GM18511 (cell line): ENCODE measurements around the gene RAB24.
"Not testable (repeated sequence)": the region's sequence is repeated elsewhere in the genome, so short reads cannot be mapped to it uniquely, and the experiment has no call there.

Source experiments
- ATAC-seq: cut with Tn5 transposase; IDR thresholded peaks from one replicate; pipeline ENCODE4 v1.9.1; 2021; ENCODE audit warnings: mild to moderate bottlenecking, moderate library complexity; ENCODE audit not compliant: unreplicated experiment

The RAB24 gene

DNA sequence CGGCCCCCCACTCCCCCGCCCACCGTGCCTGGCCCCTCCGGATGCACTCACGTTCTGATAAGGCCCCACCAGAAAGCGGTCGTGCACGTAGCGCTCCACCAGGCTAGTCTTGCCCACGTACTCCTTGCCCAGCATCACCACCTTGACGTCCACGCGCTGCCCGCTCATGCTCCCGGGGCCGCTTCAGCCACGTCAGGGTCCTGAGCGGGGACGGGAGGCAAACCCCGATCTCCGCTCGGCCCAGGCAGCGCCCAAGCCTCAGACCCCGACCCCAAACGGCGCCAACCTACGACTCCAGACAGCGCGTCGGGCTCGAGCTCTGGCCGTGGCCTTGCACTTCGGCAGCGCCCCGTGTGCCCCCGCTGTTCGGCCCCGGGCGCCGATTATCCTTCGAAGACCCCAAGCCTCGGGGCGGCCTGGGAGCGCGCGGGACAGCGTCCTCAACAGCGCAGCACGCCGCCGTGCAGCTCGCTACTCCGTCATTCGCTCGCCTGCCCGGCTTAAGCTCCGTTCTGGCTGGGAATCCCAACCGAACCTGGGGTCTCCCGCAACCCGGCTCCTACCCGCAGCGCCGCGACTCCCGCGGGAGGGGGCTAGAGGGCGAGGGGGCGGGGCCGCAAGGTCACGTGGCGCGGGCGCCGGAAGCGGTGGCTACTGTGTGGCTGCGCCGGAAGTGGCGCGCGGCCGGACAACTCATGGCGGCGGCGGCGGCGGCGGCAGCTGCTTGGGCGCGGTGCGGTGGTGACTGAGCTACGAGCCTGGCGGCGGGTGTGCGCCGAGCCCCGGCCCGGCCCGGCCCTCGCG is at the start of gene RAB24, which contains the start of gene PRELID1:
Gene RAB24 (minus strand): TSS at position 599 of the 804 bp plus-strand sequence. CDS start 431 bp downstream, at position 168.
Gene PRELID1 (plus strand): TSS at position 679 of the 804 bp plus-strand sequence. CDS start 187 bp downstream, outside the sequence.
- peak; percentile 53 for ATAC-seq

DNA sequence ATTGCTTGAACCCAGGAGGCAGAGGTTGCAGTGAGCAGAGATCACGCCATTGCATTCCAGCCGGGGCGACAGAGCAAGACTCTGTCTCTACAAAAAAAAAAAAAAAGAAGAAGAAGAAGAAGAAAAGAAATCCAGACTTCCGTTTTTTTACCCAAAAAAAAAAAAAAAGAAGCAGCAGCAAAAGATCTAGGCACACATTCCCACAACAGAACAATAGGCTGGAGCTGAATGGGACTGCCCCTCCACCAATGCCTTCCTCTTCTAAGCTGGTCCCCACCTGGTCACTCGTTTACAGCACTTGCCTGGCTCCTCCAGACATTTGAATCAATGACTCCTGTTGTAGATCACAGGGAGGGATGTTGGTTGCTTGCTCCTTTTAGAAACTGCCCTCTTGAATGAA is 49.6 kb upstream of the RAB24 start:
- ATAC-seq = no peak

DNA sequence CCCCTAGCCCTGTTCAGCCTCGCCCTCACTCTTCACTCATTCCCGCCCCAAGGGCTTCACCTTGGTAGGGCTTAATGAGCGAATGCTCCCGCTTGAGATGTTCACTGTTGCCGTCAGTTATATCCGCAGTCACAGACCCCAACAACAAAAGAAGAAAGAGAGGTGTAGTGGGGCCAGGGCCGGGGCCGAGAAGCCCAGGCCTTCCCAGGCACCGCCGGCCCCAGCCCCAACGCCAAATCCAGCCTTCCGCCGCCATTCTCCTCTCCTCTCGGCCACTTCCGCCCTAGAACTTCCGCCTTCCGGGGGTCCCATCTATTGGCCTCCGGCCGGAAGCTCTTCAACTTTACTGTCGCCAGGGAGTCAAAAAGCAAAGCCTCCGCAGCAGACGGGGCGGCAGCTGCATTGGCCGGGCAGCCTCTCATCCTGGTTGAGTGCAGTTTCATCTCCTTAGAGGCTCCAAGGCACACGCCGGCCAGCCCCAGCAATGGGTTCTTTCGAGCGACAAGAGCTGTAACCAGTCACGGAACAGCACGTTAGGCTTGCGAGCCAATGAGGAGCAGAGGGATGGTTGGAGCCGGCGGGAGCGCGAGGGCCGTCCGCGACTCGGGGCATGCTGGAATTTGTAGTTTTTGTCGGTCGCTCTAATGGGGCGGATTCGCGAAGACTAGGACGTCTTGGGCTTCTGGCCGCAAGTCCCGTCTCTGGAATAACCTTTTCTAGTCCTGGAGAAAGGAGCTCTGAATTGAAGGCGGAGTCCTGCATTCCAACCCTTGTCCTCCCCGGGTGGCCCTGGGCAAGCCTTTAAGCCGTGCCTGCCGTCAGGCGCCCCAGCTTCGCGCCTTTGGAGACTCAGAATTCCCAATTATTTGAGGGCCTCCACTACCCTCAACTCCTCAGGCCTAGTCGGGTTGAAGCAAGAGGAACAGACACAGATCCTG is 48.1 kb upstream of the RAB24 start, which contains the start of gene LMAN2:
Gene LMAN2 (minus strand): TSS at position 277 of the 938 bp plus-strand sequence. CDS start 21 bp downstream, at position 256.
- peak; percentile 96 for ATAC-seq

DNA sequence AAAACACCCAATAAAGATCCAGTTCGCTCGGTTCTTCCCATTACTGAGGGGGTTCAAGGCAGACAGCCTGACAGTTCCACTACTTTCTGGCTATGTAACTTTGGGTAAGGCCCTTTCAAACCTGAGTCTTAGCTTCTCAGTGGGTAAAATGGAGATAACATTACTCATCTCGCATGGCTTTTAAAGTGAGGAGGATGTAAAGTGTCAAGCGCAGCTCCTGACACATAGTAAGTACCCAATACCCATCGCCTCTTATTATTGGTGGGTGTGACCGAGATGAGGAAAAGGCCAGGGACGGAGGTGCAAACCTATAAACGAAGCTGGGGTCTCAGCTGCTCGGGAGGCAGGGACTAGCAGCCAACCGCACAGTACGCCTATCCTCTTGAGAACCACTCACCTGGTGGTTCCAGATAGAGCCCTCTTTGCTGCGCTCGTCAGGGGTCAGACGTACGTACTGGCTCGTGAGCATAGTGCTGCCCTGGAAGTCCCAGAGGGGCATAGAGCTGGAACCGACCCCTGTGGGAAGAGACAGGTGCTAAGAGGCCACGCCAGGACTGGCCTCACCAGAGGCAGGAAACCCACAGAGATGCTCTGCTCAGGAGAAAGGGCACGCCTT is 47.4 kb upstream of the RAB24 start:
- ATAC-seq = peak; percentile 3

DNA sequence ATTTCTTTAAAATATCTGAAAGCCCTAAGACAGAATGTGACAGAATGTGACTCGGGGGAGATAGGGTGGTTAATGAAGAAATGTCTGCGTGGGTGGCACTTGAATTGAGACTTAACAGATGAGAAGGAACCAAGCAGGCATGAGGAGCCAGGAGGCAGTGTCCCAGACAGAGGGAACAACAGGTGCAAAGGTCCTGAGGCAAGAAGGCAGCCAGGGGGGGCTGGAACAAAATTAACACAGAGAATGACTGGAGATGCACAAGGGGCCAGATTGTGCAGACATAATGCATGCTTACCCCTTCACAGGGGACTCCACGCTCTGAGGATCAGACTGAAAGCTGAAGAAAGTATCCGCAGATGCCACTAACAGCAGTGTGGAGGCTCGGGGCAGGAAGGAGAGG is 46.2 kb upstream of the RAB24 start:
- no peak for ATAC-seq

DNA sequence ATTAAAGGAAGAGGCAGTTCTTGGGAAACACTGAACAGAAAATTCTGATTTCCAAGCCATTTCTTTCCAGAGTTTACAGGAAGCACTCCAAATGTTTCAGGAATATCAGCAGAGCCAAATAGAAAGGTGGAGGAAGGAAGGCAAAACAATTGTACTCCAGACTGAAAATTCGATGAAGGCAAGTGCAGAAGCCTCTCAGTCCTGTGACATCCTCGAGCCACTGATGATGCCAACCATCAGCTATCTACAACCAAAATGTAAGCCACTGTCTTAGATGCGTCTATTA is 45.8 kb upstream of the RAB24 start:
- no peak for ATAC-seq

DNA sequence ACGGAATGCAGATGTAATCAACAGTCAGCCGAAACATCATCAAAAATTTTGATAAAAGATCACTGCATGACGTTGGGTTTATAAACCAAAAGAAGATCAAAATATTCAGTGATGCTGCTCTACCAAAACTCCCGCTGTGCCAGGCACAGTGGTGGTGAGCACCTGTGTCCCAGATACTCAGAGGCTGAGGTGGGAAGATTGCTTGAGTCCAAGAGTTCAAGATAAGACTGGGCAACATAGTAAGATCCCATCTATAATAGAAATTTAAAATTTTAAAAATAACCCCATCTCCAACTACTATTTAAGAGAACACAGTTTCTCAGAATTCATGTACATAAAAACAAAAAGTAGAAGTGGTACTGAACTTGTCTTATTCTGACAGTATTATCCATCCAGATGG is 44.2 kb upstream of the RAB24 start:
- ATAC-seq = no peak

DNA sequence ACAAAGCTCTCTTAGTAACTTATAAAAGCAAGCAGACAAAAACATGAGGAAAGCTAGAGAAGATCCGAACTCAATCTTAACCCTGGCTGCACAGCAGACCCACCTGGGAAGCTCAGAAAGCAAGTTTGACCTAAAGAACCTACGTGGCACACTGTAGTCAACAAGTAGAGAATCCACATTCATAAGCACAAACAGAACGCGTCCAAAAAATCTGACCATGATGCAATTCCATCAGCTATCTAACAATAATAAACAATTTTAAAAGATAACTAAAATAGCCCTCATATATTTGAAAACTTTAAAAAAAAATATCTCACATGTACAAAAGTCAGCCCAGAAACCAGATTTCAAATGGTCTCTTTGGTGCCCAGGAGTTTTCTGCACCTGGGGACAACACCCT is 43.3 kb upstream of the RAB24 start:
- ATAC-seq = no peak

DNA sequence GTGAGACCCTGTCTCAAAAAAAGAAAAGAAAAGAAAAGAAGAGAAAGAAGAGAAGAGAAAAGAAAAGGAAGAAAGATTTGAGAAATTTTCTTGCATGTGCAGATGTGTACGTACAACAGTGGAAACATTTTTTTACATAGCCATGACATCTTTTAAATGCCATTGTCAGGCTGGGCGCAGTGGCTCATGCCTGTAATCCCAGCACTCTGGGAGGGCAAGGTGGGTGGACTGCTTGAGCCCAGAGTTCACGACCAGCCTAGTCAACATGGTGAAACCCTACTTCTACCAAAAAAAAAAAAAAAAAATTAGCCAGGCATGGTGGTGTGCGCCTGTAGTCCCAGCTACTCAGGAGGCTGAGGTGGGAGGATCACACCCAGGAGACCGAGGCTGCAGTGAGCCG is 41.4 kb upstream of the RAB24 start:
- no peak for ATAC-seq

DNA sequence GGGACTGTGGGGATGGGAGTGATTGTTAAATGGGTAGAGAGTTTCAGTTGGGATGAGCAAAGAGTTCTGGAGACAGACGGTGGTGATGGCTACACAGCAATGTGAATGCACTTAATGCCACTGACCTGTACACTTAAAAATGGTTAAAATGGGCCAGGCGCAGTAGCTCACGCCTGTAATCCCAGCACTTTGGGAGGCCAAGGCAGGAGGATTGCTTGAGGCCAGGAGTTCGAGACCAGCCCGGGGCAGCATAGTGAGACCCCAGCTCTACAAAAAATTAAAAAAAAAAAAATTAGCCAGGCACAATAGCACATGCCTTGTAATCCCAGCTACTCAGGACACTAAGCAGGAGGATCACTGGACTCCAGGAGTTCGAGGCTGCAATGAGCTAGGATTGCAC is 40.3 kb upstream of the RAB24 start:
- ATAC-seq = no peak

DNA sequence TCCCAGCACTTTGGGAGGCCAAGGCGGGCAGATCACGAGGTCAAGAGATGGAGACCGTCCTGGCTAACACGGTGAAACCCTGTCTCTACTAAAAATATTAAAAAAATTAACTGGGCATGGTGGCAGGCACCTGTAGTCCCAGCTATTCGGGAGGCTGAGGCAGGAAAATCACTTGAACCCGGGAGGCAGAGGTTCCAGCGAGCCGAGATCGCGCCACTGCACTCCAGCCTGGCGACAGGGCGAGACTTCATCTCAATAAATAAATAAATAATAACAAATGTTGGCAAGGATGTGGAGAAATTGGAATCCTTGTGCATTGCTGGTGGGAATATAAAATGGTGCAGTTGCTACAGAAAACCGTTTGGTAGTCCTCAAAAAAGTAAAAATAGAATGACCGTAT is 39.5 kb upstream of the RAB24 start:
- not testable (repeated sequence) for ATAC-seq

DNA sequence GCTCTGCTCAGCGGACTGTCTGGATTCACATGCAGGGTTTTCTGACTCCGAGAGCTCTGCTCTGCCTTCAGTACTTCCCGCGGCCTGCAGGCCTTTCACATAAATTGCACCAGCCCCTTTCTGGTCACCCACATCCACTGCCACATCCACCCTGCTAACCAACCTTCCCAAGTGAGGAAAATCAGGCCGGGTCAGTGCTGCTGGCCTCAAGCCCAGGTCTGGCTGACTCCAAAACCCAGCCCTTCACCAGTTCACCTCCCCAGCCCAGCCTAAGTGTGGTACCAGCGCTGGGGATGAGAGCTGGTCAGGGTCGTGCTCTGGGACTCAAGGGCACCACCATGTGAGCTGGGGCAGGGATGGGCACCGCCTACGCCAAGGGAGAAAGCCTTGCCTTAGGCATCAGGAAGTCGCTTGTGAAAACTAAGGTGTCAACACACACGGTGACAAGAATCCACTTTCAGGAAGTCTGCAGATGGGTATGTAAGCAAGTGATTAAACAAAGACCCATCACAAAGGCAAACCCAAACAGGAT is 35.7 kb upstream of the RAB24 start:
- no peak for ATAC-seq

DNA sequence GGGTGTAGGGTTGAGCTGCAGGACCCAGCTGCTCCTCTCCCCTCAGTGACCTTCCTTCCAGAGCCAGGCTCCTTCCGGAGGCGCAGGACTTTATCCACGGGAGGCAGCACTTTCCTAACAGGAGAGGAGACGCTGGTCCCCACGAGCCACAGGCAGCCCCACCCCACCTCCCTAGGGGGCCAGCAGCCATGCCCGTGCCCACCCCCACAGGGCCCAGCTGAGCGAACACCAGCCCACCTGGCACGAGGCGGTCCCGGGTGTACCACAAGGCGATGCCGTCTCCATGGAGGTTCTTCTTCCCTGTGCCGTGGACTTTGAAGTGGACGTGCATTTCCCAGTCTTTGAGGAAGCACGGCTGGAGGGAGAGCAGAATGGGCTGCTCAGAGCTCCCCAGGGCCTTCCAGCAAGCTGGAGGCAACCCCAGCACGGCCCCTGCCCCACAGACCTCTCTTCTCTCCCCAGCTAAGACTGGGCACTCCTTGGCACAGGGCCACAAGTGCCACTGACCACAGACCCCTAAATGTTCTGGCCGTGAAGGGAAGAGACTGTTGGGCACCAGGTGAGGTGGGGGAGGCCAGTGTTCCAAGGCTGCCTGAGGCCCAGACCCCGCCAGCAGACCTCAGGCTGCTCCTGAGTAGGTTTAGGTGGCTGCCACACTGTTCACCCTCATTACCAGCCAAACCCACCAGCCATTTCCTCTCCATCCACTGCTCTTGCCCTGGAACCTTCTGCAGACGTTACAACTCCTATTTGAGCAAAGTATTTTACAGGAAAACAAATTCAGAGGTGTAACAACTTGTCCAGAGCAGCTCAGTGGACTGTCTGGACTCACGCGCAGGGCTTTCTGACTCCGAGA is 35.0 kb upstream of the RAB24 start:
- ATAC-seq = no peak

DNA sequence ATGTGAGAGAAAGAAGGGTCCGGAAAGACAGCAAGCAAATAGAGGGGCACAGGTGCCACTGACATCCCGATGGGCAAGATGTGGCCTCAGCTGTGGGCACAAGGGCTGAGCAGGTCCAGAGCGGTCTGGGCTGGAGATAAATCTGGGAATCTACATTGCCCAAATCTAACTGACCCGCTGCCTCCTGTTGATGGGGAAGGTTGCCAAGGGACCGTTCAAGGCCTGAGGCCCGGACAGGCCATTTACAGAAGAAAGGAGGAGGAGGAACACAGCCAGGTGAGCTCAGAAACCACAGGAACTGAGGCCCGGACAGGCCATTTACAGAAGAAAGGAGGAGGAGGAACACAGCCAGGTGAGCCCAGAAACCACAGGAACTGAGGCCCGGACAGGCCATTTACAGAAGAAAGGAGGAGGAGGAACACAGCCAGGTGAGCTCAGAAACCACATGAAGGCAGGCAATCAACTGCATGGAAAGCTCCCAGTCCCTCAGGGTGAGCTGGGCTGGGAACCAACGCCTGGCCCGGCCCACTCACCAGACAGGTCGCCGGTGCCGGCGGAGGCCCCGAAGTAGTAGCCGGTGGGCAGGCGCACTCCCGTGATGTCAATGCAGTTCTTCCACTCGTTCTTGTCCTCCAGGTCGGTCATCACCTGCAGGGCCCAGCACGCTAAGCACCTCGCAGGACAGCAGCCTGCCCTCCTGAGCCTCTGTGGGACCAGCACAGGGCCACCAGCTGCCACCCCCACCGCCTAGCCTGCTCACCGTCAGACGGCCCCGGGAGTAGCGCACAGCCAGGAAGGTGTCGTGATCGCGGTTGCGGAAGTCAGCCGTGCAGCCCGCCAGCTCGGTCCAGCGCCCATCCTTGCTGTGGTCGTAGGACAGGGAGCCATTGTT is 33.3 kb upstream of the RAB24 start:
- ATAC-seq = no peak

DNA sequence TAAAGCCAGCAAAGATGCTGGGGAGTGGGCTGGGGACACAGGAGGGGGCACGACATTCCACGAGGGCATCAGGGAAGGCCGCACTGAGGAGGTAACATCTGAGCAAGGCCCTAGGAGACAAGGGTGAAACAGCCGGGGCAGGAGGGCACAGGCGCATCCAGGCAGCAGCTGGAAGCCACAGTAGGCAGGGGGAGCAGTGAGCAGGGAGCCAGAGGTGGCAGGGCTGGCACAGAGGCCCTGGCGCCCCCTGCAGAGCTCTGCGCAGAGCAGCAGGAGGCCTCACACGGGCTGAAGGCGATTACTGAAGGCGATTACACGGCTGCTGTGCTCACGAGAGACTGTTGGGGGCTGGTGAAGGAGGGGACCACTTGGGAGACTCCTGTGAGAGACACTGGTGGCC is 32.6 kb upstream of the RAB24 start:
- no peak for ATAC-seq

DNA sequence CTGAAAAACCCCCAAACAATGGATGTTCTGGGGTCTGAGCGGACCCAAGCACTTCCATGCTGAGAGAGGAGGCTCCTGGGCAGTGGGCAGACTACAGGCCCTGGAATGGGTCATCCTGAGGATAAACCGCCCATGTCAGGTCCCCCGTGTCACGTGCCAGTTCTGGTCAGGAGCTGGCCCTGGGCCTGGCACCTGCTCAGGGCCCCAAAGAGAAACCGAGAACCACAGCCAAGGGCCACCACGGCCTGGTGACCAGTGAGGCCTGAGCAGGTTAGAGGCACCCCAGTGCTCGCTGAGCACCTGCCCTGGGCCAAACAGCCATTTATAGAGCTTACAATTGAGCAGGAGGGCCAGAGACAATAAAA is 32.2 kb upstream of the RAB24 start:
- no peak for ATAC-seq

DNA sequence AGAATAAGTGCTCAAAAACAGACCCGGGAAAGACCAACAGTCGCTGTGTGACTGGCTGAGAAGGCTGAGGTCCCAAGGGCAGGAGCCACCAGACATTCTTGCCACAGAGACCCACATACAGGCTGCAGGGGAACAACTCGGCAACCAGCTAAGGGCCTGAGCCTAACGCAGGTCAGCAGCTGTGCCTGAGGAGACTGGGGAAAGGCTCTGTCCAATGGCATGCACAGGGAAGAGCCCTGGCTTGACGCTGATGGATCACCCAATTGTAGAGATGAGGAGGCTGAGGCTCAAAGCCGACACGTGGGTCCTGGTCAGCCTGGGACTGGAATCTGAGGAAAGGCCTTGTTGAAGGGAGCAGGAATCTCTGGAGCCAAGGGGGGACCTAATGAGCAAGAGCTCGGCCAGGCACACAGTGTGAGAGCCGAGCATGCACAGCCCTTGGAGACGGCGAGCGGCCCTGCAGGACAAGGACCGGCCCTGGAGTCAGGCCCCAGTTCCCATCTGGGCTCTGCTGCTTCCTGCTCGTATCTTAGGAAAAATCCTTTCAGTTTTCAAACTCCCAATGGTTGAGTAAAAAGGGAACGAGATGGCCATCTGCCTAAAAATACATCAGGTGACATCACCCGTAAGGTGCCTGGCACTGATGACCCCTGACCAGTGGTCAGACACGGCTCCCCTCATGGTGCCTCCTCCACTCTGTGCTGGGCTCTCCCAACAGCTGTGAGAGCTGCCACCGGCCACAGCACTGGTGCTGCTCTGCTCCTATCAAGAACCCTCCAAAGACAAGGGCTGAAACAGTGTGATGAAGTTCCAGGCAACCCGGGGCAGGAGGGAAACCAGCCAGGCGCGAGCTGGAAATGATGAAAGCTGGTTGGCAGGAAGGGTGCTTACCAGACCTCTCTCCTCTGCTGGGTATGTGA is 31.5 kb upstream of the RAB24 start:
- no peak for ATAC-seq

DNA sequence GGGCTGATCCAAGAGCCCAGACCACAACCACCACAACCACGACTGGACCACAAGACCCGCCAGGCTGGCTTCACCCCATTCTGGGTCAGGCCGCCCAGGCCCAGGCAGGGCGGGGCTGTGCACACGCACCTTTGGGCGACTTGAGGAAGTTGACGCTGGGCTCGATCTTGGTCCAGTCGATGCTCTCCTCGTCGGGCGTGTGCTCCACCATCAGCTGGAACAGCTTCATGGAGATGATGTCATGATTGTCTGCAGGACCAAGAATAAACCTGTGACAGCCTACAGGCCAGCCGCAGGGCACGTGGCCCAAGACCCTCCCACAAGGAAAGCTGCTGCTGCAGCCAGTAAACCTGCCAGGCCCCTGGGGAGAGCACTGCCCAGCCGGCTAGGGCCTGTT is 30.6 kb upstream of the RAB24 start:
- no peak for ATAC-seq
